ENCODE results near the gene AUNIP.

Gene AUNIP

DNA sequence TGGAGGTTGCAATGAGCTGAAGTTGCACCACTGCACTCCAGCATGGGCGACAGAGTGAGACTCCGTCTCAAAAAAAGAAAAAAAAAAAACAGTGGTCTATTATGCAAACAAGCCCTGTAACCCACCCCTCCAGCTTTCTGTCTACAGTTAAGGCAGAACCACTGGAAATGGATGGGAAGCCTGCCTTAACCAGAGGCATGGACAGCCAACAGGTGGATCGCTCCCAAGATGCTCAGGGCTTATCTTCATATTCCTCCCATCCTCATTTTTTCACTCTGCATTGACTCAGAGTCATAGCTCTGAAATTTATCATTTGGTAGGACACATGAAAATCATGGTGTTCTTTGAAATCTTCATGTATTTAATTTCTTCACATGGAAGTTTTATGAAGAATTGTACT lies 30.8 kb downstream of the AUNIP start:
- H3K4me3 ChIP-seq (replicated peaks; ENCODE audit: insufficient read depth, low read length), result no peak overlapping the region
- no peak for DNase-seq (ENCODE audit: low read depth in 1 of 2, low spot score in 1 of 2)
- no peaks in the 10 kb centered on the region for H3K27me3 ChIP-seq (ENCODE audit: insufficient read depth, poor library complexity, severe bottlenecking)
- no peak overlapping the region for H3K27ac ChIP-seq (replicated peaks)
- no peak for TF ChIP-seq CTCF (IDR thresholded peaks at IDR 0.05; ENCODE audit: insufficient read depth, low read length)
- no peak for TF ChIP-seq GABPA (IDR thresholded peaks at IDR 0.05; ENCODE audit: low read depth)

GRCh38 chr1:25826571-25826970 lies 32.7 kb downstream of the AUNIP start:
- no peak for TF ChIP-seq CTCF (IDR thresholded peaks at IDR 0.05; ENCODE audit: insufficient read depth, low read length)
- TF ChIP-seq POLR2AphosphoS5 (IDR thresholded peaks at IDR 0.05; ENCODE audit: low read depth), result no peak
- TF ChIP-seq GABPA (IDR thresholded peaks at IDR 0.05; ENCODE audit: low read depth), result no peak
- TF ChIP-seq, protein P1, sequence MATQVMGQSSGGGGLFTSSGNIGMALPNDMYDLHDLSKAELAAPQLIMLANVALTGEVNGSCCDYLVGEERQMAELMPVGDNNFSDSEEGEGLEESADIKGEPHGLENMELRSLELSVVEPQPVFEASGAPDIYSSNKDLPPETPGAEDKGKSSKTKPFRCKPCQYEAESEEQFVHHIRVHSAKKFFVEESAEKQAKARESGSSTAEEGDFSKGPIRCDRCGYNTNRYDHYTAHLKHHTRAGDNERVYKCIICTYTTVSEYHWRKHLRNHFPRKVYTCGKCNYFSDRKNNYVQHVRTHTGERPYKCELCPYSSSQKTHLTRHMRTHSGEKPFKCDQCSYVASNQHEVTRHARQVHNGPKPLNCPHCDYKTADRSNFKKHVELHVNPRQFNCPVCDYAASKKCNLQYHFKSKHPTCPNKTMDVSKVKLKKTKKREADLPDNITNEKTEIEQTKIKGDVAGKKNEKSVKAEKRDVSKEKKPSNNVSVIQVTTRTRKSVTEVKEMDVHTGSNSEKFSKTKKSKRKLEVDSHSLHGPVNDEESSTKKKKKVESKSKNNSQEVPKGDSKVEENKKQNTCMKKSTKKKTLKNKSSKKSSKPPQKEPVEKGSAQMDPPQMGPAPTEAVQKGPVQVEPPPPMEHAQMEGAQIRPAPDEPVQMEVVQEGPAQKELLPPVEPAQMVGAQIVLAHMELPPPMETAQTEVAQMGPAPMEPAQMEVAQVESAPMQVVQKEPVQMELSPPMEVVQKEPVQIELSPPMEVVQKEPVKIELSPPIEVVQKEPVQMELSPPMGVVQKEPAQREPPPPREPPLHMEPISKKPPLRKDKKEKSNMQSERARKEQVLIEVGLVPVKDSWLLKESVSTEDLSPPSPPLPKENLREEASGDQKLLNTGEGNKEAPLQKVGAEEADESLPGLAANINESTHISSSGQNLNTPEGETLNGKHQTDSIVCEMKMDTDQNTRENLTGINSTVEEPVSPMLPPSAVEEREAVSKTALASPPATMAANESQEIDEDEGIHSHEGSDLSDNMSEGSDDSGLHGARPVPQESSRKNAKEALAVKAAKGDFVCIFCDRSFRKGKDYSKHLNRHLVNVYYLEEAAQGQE (IDR thresholded peaks at IDR 0.05; ENCODE audit: insufficient replicate concordance, low read depth), result no peak
- TF ChIP-seq SPI1 (IDR thresholded peaks at IDR 0.05; ENCODE audit: borderline replicate concordance, low read depth), result no peak
- no peak overlapping the region for H3K4me3 ChIP-seq (replicated peaks; ENCODE audit: insufficient read depth, low read length)

DNA sequence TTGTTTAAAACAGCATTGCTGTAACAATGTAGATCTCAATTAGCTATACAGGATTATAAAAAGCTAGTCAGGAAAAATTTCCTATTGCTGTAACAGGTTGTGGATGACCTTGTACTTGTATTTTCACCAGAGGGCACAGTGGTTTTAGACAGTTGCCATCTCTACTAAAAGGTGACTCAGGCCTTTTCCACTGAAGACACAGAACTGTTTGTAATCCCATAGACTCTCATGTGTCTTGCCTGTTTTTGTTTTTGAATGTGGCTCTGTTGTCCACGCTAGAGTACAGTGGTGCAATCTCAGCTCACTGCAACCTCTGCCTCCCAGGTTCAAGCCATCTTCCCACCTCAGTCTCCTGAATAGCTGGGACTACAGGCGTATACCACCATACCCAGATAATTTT lies 33.7 kb downstream of the AUNIP start:
- Histone ChIP-seq H3K4me3 (replicated peaks; ENCODE audit: insufficient read depth, low read length) (no peak overlapping the region), H3K27me3 (ENCODE audit: insufficient read depth, poor library complexity, severe bottlenecking) (no peaks in the 10 kb centered on the region), H3K27ac (replicated peaks) (no peak overlapping the region)
- TF ChIP-seq POLR2AphosphoS5 (IDR thresholded peaks at IDR 0.05; ENCODE audit: low read depth), result no peak
- no peak for TF ChIP-seq CTCF (IDR thresholded peaks at IDR 0.05; ENCODE audit: insufficient read depth, low read length)
- TF ChIP-seq, protein P1 (IDR thresholded peaks at IDR 0.05; ENCODE audit: insufficient replicate concordance, low read depth), result no peak
- TF ChIP-seq SPI1 (IDR thresholded peaks at IDR 0.05; ENCODE audit: borderline replicate concordance, low read depth), result no peak
- TF ChIP-seq GABPA (IDR thresholded peaks at IDR 0.05; ENCODE audit: low read depth), result no peak
- no peak for DNase-seq (ENCODE audit: low read depth in 1 of 2, low spot score in 1 of 2)

More at GRCh38 chr1:25826571-25826970, 32.7 kb downstream of the AUNIP start:
- Histone ChIP-seq H3K27ac (replicated peaks) (no peak overlapping the region), H3K27me3 (ENCODE audit: insufficient read depth, poor library complexity, severe bottlenecking) (no peaks in the 10 kb centered on the region)
- DNase-seq (ENCODE audit: low read depth in 1 of 2, low spot score in 1 of 2), result no peak

- no peak for DNase-seq (ENCODE audit: low read depth in 1 of 2, low spot score in 1 of 2)
- Histone ChIP-seq H3K4me3 (replicated peaks; ENCODE audit: insufficient read depth, low read length) (peak overlapping the region; percentile 69), H3K27ac (replicated peaks) (peak overlapping the region; percentile 92), H3K27me3 (ENCODE audit: insufficient read depth, poor library complexity, severe bottlenecking) (no peaks in the 10 kb centered on the region)
- no peak for TF ChIP-seq GABPA (IDR thresholded peaks at IDR 0.05; ENCODE audit: low read depth)
- no peak for TF ChIP-seq POLR2AphosphoS5 (IDR thresholded peaks at IDR 0.05; ENCODE audit: low read depth)
- no peak for TF ChIP-seq SPI1 (IDR thresholded peaks at IDR 0.05; ENCODE audit: borderline replicate concordance, low read depth)
- TF ChIP-seq, protein P1 (IDR thresholded peaks at IDR 0.05; ENCODE audit: insufficient replicate concordance, low read depth), result peak; percentile 26
These were observed 37.6 kb downstream of the AUNIP start for GRCh38 chr1:25821630-25822091.
